T1000 (cell line): Measurements from ENCODE around the gene FNDC8.
"Not testable (repeated sequence)": the region's sequence is repeated elsewhere in the genome, so short reads cannot be mapped to it uniquely, and the experiment has no call there.

Source experiments
- DNase-seq: peaks from one replicate; lab custom pipeline; 2025; ENCODE audit warnings: mixed read lengths; lab: John Stamatoyannopoulos, UW

Gene FNDC8

GRCh38 chr17:35171834-35172233 is 50.4 kb downstream of the FNDC8 start:
- DNase-seq, result no peak

DNA sequence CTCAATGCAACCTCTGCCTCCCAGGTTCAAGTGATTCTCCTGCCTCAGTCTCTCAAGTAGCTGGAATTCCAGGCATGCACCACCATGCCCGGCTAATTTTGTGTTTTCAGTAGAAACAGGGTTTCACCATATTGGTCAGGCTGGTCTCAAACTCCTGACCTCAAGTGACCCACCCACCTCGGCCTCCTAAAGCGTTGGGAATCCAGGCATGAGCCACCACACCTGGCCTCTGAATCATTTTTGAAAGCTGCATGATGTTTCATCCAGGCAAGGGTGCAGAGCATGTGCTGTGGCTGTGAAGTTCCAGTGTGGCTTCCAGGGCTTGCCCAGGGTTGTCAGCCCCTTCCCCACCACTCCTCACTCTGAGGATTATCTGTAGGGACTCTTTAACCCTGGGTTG is 50.9 kb downstream of the FNDC8 start:
- DNase-seq, result not testable (repeated sequence)

GRCh38 chr17:35174835-35175334 is 53.5 kb downstream of the FNDC8 start:
- no peak for DNase-seq

GRCh38 chr17:35175638-35176415 is 54.4 kb downstream of the FNDC8 start:
- no peak for DNase-seq

- DNase-seq, result no peak
Observed at GRCh38 chr17:35176897-35177296, 55.5 kb downstream of the FNDC8 start.

- DNase-seq, result not testable (repeated sequence)
Observed at GRCh38 chr17:35179379-35179778, 58.0 kb downstream of the FNDC8 start.
